Measurements from ENCODE around the gene MORC1. TPM values are rescaled to one million over a fixed set of nuclear protein-coding genes. Genes with fewer than 3 reads are reported as not detected.

Gene MORC1
- polyA plus RNA-seq, 1 donor (not counting 4 experiments of a cell fraction or from before 2014, with no cell fraction given), result not detected

DNA sequence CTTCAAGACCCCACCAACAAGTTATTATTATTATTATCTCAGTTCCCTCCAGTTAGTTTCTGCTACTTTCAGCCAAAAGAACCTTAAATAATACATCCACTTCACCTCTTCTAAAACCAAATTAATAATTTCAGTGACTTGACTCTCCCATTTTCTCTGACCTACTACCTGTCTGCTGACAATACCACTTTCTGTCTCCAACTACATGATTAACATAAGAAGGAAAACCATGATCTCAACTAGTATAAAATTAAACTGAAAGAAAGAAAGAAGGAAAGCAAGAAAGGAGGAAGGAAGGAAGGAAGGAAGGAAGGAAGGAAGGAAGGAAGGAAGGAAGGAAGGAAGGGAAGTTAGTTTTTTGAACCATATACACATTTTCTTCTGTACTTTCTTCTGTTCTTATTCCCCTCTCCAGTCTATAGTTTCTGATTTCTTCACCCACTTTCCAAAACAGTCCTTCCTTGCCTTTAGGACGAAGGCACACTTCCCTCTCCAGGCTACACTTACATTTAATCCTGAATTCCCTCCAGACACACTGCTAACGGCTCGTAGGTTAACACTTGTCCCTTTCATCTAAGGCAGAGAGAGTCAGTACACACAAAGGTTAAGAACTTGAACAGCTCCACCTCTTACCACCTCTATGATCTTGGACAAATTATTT, 84.8 kb downstream of the MORC1 start:
- dilution Hi-C loops (cut with MboI; ENCODE audit: extremely low pct_ligation_motif_present, low sequenced_read_pairs), result no loop called here
- no peak overlapping the region for H3K27ac ChIP-seq (ENCODE audit: control insufficient read depth, insufficient read depth, low read length)
- FAIRE-seq, result no peak
- H2AFZ ChIP-seq (ENCODE audit: control insufficient read depth, low read length), result no peak overlapping the region
- H3K4me1 ChIP-seq (ENCODE audit: control insufficient read depth, extremely low read depth, insufficient read depth, low read length), result no peaks in the 10 kb centered on the region
- H3K36me3 ChIP-seq (ENCODE audit: control insufficient read depth in 2 of 2, extremely low read depth in 1 of 2, insufficient read depth in 2 of 2, low read length in 2 of 2), result no peaks in the 10 kb centered on the region
- H3K9me3 ChIP-seq (ENCODE audit: control insufficient read depth, low read depth, low read length), result no peaks in the 10 kb centered on the region
- H3K9me1 ChIP-seq (ENCODE audit: control insufficient read depth, extremely low read depth, insufficient read depth, low read length), result no peaks in the 10 kb centered on the region
- H4K20me1 ChIP-seq (ENCODE audit: control insufficient read depth, extremely low read depth, insufficient read depth, low read length), result no peaks in the 10 kb centered on the region
- H3K4me3 ChIP-seq (ENCODE audit: control insufficient read depth in 2 of 3, extremely low read depth in 1 of 3, insufficient read depth in 2 of 3, low read depth in 1 of 3, low read length in 3 of 3), result no peak overlapping the region
- DNase-seq (ENCODE audit: low read depth, low spot score), result no peak
- H3K27me3 ChIP-seq (ENCODE audit: control insufficient read depth, extremely low read depth, insufficient read depth, low read length), result no peaks in the 10 kb centered on the region
- no peak overlapping the region for H3K9ac ChIP-seq (ENCODE audit: control insufficient read depth, extremely low read depth, insufficient read depth, low read length)
- H3K4me2 ChIP-seq (ENCODE audit: control insufficient read depth, extremely low read depth, insufficient read depth, low read depth, low read length), result no peak overlapping the region
- no peaks in the 10 kb centered on the region for H3K79me2 ChIP-seq (ENCODE audit: control insufficient read depth, insufficient read depth, low read length)
- TF ChIP-seq, protein P1, sequence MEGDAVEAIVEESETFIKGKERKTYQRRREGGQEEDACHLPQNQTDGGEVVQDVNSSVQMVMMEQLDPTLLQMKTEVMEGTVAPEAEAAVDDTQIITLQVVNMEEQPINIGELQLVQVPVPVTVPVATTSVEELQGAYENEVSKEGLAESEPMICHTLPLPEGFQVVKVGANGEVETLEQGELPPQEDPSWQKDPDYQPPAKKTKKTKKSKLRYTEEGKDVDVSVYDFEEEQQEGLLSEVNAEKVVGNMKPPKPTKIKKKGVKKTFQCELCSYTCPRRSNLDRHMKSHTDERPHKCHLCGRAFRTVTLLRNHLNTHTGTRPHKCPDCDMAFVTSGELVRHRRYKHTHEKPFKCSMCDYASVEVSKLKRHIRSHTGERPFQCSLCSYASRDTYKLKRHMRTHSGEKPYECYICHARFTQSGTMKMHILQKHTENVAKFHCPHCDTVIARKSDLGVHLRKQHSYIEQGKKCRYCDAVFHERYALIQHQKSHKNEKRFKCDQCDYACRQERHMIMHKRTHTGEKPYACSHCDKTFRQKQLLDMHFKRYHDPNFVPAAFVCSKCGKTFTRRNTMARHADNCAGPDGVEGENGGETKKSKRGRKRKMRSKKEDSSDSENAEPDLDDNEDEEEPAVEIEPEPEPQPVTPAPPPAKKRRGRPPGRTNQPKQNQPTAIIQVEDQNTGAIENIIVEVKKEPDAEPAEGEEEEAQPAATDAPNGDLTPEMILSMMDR (optimal IDR thresholded peaks at IDR 0.05 in 1 of 3, IDR thresholded peaks at IDR 0.05 in 1 of 3, conservative IDR thresholded peaks at IDR 0.05 in 1 of 3; ENCODE audit: extremely low read depth in 1 of 3, insufficient read depth in 2 of 3, low read length in 3 of 3), result no peak
- TF ChIP-seq EZH2 (IDR thresholded peaks at IDR 0.05; ENCODE audit: low read length), result no peak

DNA sequence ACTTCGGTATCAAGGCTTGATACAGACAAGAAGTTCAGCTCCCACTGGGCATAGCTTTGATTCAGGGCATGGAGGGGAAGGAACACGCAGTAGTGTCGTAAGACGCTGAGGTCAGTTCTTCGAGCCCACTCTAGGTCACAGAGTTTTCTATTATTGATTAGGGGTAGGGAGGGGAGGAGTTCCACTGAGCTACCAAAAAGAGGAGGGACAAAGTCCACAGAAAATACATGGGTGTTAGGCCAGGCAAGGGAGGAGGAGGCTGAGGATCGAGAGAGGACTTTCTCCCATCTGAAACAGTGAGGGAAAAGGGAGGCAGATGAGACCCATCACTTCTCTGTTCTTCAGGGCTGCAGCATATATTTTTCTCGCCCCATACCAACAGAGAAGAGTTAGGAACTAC, 89.2 kb downstream of the MORC1 start:
- Histone ChIP-seq H3K9ac (ENCODE audit: control insufficient read depth, extremely low read depth, insufficient read depth, low read length) (no peak overlapping the region), H3K9me1 (ENCODE audit: control insufficient read depth, extremely low read depth, insufficient read depth, low read length) (no peaks in the 10 kb centered on the region), H3K4me2 (ENCODE audit: control insufficient read depth, extremely low read depth, insufficient read depth, low read depth, low read length) (no peak overlapping the region), H3K79me2 (ENCODE audit: control insufficient read depth, insufficient read depth, low read length) (no peaks in the 10 kb centered on the region), H3K4me1 (ENCODE audit: control insufficient read depth, extremely low read depth, insufficient read depth, low read length) (no peaks in the 10 kb centered on the region), H3K27me3 (ENCODE audit: control insufficient read depth, extremely low read depth, insufficient read depth, low read length) (no peaks in the 10 kb centered on the region), H2AFZ (ENCODE audit: control insufficient read depth, low read length) (no peak overlapping the region), H3K36me3 (ENCODE audit: control insufficient read depth in 2 of 2, extremely low read depth in 1 of 2, insufficient read depth in 2 of 2, low read length in 2 of 2) (no peaks in the 10 kb centered on the region), H3K9me3 (ENCODE audit: control insufficient read depth, low read depth, low read length) (no peaks in the 10 kb centered on the region), H3K27ac (ENCODE audit: control insufficient read depth, insufficient read depth, low read length) (no peak overlapping the region), H4K20me1 (ENCODE audit: control insufficient read depth, extremely low read depth, insufficient read depth, low read length) (no peaks in the 10 kb centered on the region), H3K4me3 (ENCODE audit: control insufficient read depth in 2 of 3, extremely low read depth in 1 of 3, insufficient read depth in 2 of 3, low read depth in 1 of 3, low read length in 3 of 3) (no peak overlapping the region)
- DNase-seq (ENCODE audit: low read depth, low spot score) (no peak), FAIRE-seq (no peak)
- dilution Hi-C loops (cut with MboI; ENCODE audit: extremely low pct_ligation_motif_present, low sequenced_read_pairs), result no loop called here
- TF ChIP-seq, protein P1 (optimal IDR thresholded peaks at IDR 0.05 in 1 of 3, IDR thresholded peaks at IDR 0.05 in 1 of 3, conservative IDR thresholded peaks at IDR 0.05 in 1 of 3; ENCODE audit: extremely low read depth in 1 of 3, insufficient read depth in 2 of 3, low read length in 3 of 3), result no peak
- TF ChIP-seq EZH2 (IDR thresholded peaks at IDR 0.05; ENCODE audit: low read length), result no peak
